NT2/D1 (cell line): Measurements from ENCODE around the gene TMEM145.

Source experiments
- SUZ12 ChIP-seq: IDR thresholded peaks from 2 replicates; pipeline ENCODE4 v1.6.1; 2011; ENCODE audit not compliant: insufficient read length, insufficient read depth; ENCODE audit errors: extremely low read depth
- YY1 ChIP-seq: IDR thresholded peaks from 2 replicates; pipeline ENCODE4 v1.6.1; 2011; ENCODE audit not compliant: insufficient read length, insufficient read depth

GRCh38 chr19:42313096-42313839, at the start of gene TMEM145:
- TF ChIP-seq YY1: no peak
- no peak for TF ChIP-seq SUZ12
